ENCODE data around the gene LSP1.

GRCh38 chr11:1824221-1825038 lies 28.5 kb upstream of the LSP1 start:
- TF ChIP-seq, protein P1, sequence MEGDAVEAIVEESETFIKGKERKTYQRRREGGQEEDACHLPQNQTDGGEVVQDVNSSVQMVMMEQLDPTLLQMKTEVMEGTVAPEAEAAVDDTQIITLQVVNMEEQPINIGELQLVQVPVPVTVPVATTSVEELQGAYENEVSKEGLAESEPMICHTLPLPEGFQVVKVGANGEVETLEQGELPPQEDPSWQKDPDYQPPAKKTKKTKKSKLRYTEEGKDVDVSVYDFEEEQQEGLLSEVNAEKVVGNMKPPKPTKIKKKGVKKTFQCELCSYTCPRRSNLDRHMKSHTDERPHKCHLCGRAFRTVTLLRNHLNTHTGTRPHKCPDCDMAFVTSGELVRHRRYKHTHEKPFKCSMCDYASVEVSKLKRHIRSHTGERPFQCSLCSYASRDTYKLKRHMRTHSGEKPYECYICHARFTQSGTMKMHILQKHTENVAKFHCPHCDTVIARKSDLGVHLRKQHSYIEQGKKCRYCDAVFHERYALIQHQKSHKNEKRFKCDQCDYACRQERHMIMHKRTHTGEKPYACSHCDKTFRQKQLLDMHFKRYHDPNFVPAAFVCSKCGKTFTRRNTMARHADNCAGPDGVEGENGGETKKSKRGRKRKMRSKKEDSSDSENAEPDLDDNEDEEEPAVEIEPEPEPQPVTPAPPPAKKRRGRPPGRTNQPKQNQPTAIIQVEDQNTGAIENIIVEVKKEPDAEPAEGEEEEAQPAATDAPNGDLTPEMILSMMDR (conservative IDR thresholded peaks at IDR 0.05; ENCODE audit: low read length) = no peak
- no peak for TF ChIP-seq EZH2phosphoT487 (IDR thresholded peaks at IDR 0.05; ENCODE audit: borderline replicate concordance, low read depth, low read length)
